Fibroblast of lung (primary cell): ENCODE data around the gene CDKAL1.

Experiments used
- EZH2 ChIP-seq: IDR thresholded peaks from 2 replicates; pipeline ENCODE4 v1.5.1; 2012; ENCODE audit warnings: low read length, control low read depth, mild to moderate bottlenecking; ENCODE audit errors: missing control alignments
- TF ChIP-seq, protein P1 (sequence below), 2 donors: IDR thresholded peaks in 1 of 2; conservative IDR thresholded peaks in 1 of 2; 1 replicate in 1 of 2; 2 replicates in 1 of 2; pipeline ENCODE4 v1.5.1; 2011 to 2012; ENCODE audit warnings: low read length in 2 of 2, control low read depth in 1 of 2, inconsistent platforms in 1 of 2, low read depth in 1 of 2, mild to moderate bottlenecking in 1 of 2

DNA sequence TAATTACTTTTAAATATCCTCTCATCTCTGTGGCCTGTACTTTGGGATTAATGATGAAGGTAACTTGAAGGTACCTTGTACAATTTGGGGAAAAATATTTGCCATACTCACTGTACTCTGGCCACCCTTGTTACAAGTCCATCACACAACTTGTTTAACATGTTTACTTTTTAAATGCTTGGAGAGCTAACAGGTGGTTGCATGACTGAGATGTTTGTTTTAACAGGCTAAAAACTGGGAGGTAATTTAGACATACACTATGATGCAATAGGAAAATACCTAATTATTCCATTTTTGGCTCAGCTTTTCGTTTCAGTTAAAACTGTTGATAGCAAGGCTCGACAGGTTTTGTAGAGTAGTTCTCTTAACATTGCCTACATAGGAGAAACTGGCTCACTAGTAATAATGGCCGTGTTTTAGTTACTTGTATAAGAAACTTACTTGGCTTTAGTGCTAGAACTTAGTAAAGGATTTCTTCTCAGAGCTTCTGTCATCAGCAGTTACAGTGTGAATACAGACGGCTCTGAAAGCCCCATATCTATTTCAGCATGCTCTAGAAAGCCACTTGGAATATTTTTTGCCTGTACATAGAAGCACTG, 569.5 kb downstream of the CDKAL1 start:
- TF ChIP-seq, protein P1, sequence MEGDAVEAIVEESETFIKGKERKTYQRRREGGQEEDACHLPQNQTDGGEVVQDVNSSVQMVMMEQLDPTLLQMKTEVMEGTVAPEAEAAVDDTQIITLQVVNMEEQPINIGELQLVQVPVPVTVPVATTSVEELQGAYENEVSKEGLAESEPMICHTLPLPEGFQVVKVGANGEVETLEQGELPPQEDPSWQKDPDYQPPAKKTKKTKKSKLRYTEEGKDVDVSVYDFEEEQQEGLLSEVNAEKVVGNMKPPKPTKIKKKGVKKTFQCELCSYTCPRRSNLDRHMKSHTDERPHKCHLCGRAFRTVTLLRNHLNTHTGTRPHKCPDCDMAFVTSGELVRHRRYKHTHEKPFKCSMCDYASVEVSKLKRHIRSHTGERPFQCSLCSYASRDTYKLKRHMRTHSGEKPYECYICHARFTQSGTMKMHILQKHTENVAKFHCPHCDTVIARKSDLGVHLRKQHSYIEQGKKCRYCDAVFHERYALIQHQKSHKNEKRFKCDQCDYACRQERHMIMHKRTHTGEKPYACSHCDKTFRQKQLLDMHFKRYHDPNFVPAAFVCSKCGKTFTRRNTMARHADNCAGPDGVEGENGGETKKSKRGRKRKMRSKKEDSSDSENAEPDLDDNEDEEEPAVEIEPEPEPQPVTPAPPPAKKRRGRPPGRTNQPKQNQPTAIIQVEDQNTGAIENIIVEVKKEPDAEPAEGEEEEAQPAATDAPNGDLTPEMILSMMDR (conservative IDR thresholded peaks at IDR 0.05 in 1 of 2, IDR thresholded peaks at IDR 0.05 in 1 of 2; ENCODE audit: low read depth in 1 of 2, low read length in 2 of 2), result no peak
- no peak for TF ChIP-seq EZH2
